H1 (cell line): ENCODE measurements around the gene MPPED2. TPM values are rescaled to one million over a fixed set of nuclear protein-coding genes. Genes with fewer than 3 reads are reported as not detected.

Experiments used
- CTCF ChIA-PET: fragments of 300-600 bp; sonication (Branson Sonifier 250); formaldehyde crosslinking; loops from one replicate; lab custom pipeline; 2021; ENCODE audit not compliant: partially characterized antibody; lab: Charles Lee
- POLR2A ChIA-PET: fragments of 300-600 bp; sonication (Branson Sonifier 250); formaldehyde crosslinking; loops from one replicate; lab custom pipeline; 2021; ENCODE audit warnings: inconsistent platforms; ENCODE audit not compliant: partially characterized antibody; lab: Charles Lee
- DNase-seq, 2 experiments: peaks; one replicate each; pipeline versions ENCODE4 v3.0.0 to v3.0.0-alpha.2; 2010 to 2022; ENCODE audit warnings: low spot score in 2 of 2, low read depth in 1 of 2, mixed read lengths in 1 of 2
- FAIRE-seq: peaks from 2 replicates; lab custom pipeline; 2011; peaks lifted over from hg19 to GRCh38; lab: Jason Lieb, UNC
- H2AFZ ChIP-seq: 2 replicates; pipeline ENCODE4 v1.8.1; 2012; ENCODE audit warnings: low read length, inconsistent platforms
- H2AK5ac ChIP-seq: 2 replicates; pipeline ENCODE4 v1.6.1; 2013; ENCODE audit warnings: low read depth, low read length
- H2BK120ac ChIP-seq: replicated peaks from 2 replicates; pipeline ENCODE3; 2013; ENCODE audit warnings: low read depth, low read length, inconsistent platforms
- H2BK12ac ChIP-seq: 2 replicates; pipeline ENCODE4 v1.6.1; 2013; ENCODE audit warnings: low read depth, low read length
- H2BK15ac ChIP-seq: 2 replicates; pipeline ENCODE4 v1.6.1; 2013; ENCODE audit warnings: low read length
- H2BK20ac ChIP-seq: 2 replicates; pipeline ENCODE4 v1.6.1; 2013; ENCODE audit warnings: low read length
- H2BK5ac ChIP-seq: 2 replicates; pipeline ENCODE4 v1.6.1; 2013; ENCODE audit warnings: low read depth, low read length
- H3K14ac ChIP-seq: 2 replicates; pipeline ENCODE4 v1.6.1; 2013; ENCODE audit warnings: inconsistent platforms; ENCODE audit not compliant: insufficient read length
- H3K18ac ChIP-seq: 2 replicates; pipeline ENCODE4 v1.6.1; 2013; ENCODE audit warnings: low read length; ENCODE audit errors: extremely low read depth
- H3K23ac ChIP-seq: 2 replicates; pipeline ENCODE4 v1.6.1; 2013; ENCODE audit warnings: inconsistent platforms; ENCODE audit not compliant: insufficient read length
- H3K23me2 ChIP-seq: 2 replicates; pipeline ENCODE4 v1.6.1; 2013; ENCODE audit warnings: low read depth, low read length
- H3K27ac ChIP-seq: 2 replicates; pipeline ENCODE4 v1.6.1; 2011; ENCODE audit warnings: low read depth, low read length, inconsistent platforms
- H3K27me3 ChIP-seq, 4 experiments: replicated peaks in 1 of 4; 1 replicate in 1 of 4; 2 replicates in 3 of 4; pipeline versions ENCODE4 v1.6.1 to v1.8.1; 2011 to 2013; ENCODE audit warnings: low read length in 3 of 4, mild to moderate bottlenecking in 3 of 4, inconsistent platforms in 2 of 4, mixed read lengths in 2 of 4, moderate library complexity in 1 of 4; ENCODE audit not compliant: control insufficient read depth in 3 of 4, insufficient read depth in 3 of 4; ENCODE audit errors: extremely low read depth in 1 of 4
- H3K36me3 ChIP-seq, 4 experiments: 2 replicates each; pipeline versions ENCODE4 v1.6.1 to v1.8.1; 2011 to 2013; ENCODE audit warnings: mild to moderate bottlenecking in 4 of 4, low read length in 3 of 4, moderate library complexity in 2 of 4, control low read depth in 1 of 4, inconsistent platforms in 1 of 4; ENCODE audit not compliant: insufficient read depth in 4 of 4, control insufficient read depth in 2 of 4
- H3K4ac ChIP-seq: replicated peaks from 2 replicates; pipeline ENCODE3; 2013; ENCODE audit warnings: low read length, low read depth, mixed read lengths, inconsistent platforms; ENCODE audit not compliant: insufficient read length
- H3K4me1 ChIP-seq, 4 experiments: replicated peaks in 1 of 4; 1 replicate in 1 of 4; 2 replicates in 3 of 4; pipeline versions ENCODE4 v1.6.1 to v1.8.1; 2011 to 2013; ENCODE audit warnings: low read length in 3 of 4, inconsistent platforms in 2 of 4, mixed read lengths in 1 of 4; ENCODE audit not compliant: insufficient read depth in 4 of 4, control insufficient read depth in 3 of 4
- H3K4me2 ChIP-seq, 2 experiments: 2 replicates each; pipeline versions ENCODE4 v1.6.1 to v1.8.1; 2011 to 2013; ENCODE audit warnings: low read depth in 2 of 2, low read length in 2 of 2, control low read depth in 1 of 2, inconsistent platforms in 1 of 2, mild to moderate bottlenecking in 1 of 2; ENCODE audit not compliant: insufficient read depth in 1 of 2
- H3K4me3 ChIP-seq, 4 experiments: fragments of 200-600, 300-600 bp in 1 of 4; sonication (generic), shearing (Covaris generic), sonication (Bioruptor Twin) in 1 of 4; 2 replicates each; pipeline versions ENCODE4 v1.5.1 to v1.8.1; 2011 to 2016; ENCODE audit warnings: low read length in 4 of 4, low read depth in 3 of 4, control low read depth in 2 of 4, inconsistent platforms in 2 of 4, mild to moderate bottlenecking in 2 of 4, mixed read lengths in 1 of 4, moderate library complexity in 1 of 4; ENCODE audit not compliant: insufficient read depth in 2 of 4; ENCODE audit errors: extremely low read depth in 1 of 4
- H3K56ac ChIP-seq: replicated peaks from 2 replicates; pipeline ENCODE3; 2013; ENCODE audit warnings: low read depth, mild to moderate bottlenecking, mixed read lengths, low read length, inconsistent platforms; ENCODE audit not compliant: insufficient read length
- H3K79me1 ChIP-seq: 2 replicates; pipeline ENCODE4 v1.6.1; 2013; ENCODE audit warnings: low read depth, low read length, control low read depth
- H3K79me2 ChIP-seq, 2 experiments: 2 replicates each; pipeline versions ENCODE4 v1.6.1 to v1.8.1; 2012 to 2013; ENCODE audit warnings: low read length in 2 of 2, mild to moderate bottlenecking in 2 of 2, inconsistent platforms in 1 of 2; ENCODE audit not compliant: insufficient read depth in 2 of 2, control insufficient read depth in 1 of 2
- H3K9ac ChIP-seq, 4 experiments: replicated peaks in 1 of 4; 1 replicate in 1 of 4; 2 replicates in 3 of 4; pipeline versions ENCODE4 v1.6.1 to v1.8.1; 2011 to 2013; ENCODE audit warnings: low read depth in 3 of 4, low read length in 3 of 4, control low read depth in 2 of 4, mild to moderate bottlenecking in 2 of 4, moderate library complexity in 2 of 4, inconsistent platforms in 1 of 4; ENCODE audit errors: extremely low read depth in 1 of 4
- H3K9me3 ChIP-seq, 2 experiments: 2 replicates each; pipeline versions ENCODE4 v1.6.1 to v1.8.1; 2012 to 2013; ENCODE audit warnings: mild to moderate bottlenecking in 2 of 2, moderate library complexity in 2 of 2, control low read depth in 1 of 2, inconsistent platforms in 1 of 2, low read depth in 1 of 2, low read length in 1 of 2, mixed read lengths in 1 of 2; ENCODE audit not compliant: insufficient read depth in 2 of 2
- H4K20me1 ChIP-seq, 2 experiments: replicated peaks in 1 of 2; 2 replicates each; pipeline versions ENCODE3 to v1.8.1; 2011 to 2013; ENCODE audit warnings: inconsistent platforms in 2 of 2, low read length in 2 of 2, mild to moderate bottlenecking in 1 of 2; ENCODE audit not compliant: insufficient read depth in 2 of 2, control insufficient read depth in 1 of 2
- H4K5ac ChIP-seq: 2 replicates; pipeline ENCODE4 v1.6.1; 2013; ENCODE audit warnings: low read length, low read depth, mixed read lengths, inconsistent platforms; ENCODE audit not compliant: insufficient read length
- H4K8ac ChIP-seq: 2 replicates; pipeline ENCODE4 v1.8.0; 2013; ENCODE audit warnings: mild to moderate bottlenecking, moderate library complexity, low read length, inconsistent platforms; ENCODE audit not compliant: insufficient read depth; ENCODE audit errors: extremely low read depth
- H4K91ac ChIP-seq: replicated peaks from 2 replicates; pipeline ENCODE3; 2013; ENCODE audit warnings: low read length, mixed read lengths, inconsistent platforms; ENCODE audit not compliant: insufficient read length
- CHD2 ChIP-seq: IDR thresholded peaks from 2 replicates; pipeline ENCODE4 v1.6.1; 2012; ENCODE audit warnings: low read length, improper control_type of control experiment
- GTF2F1 ChIP-seq: IDR thresholded peaks from 2 replicates; pipeline ENCODE4 v1.6.1; 2012; ENCODE audit warnings: low read depth, low read length, improper control_type of control experiment, borderline replicate concordance
- NANOG ChIP-seq: IDR thresholded peaks from 2 replicates; pipeline ENCODE4 v1.6.1; 2011; ENCODE audit warnings: low read length, low read depth, mild to moderate bottlenecking, inconsistent platforms; ENCODE audit not compliant: insufficient read depth, poor library complexity, severe bottlenecking
- RXRA ChIP-seq: IDR thresholded peaks from 2 replicates; pipeline ENCODE4 v1.6.1; 2011; ENCODE audit warnings: low read depth, mild to moderate bottlenecking, low read length, moderate library complexity; ENCODE audit not compliant: insufficient read depth
- SAP30 ChIP-seq: fragments of 300-600 bp; sonication (generic); IDR thresholded peaks from 2 replicates; pipeline ENCODE4 v1.7.1; 2012; ENCODE audit warnings: low read length, moderate library complexity, mild to moderate bottlenecking, inconsistent platforms; ENCODE audit not compliant: insufficient read depth, insufficient replicate concordance
- TAF7 ChIP-seq: optimal IDR thresholded peaks from 2 replicates; pipeline ENCODE3; 2011; ENCODE audit warnings: low read depth, mild to moderate bottlenecking, inconsistent platforms, low read length, moderate library complexity, borderline replicate concordance
- WGBS, 2 experiments: shearing (Covaris generic) in 1 of 2; methylation state at CpG; one replicate each; pipeline versions ENCODE4 v1.1.6 to v1.1.7; 2013 to 2015; ENCODE audit warnings: low lambda C conversion rate in 2 of 2, mixed read lengths in 2 of 2, inconsistent platforms in 1 of 2, low coverage in 1 of 2, missing lambda C conversion rate in 1 of 2; ENCODE audit not compliant: insufficient replicate concordance in 2 of 2, insufficient coverage in 1 of 2, insufficient read length in 1 of 2; ENCODE audit errors: extremely low coverage in 1 of 2, missing lambda C conversion rate in 1 of 2; 5-methylcytosine and 5-hydroxymethylcytosine counted together
- polyA plus RNA-seq, 7 experiments: library from polyadenylated mRNA; depleted of rRNA in 3 of 7; stranded (reverse) in 5 of 7; unstranded in 2 of 7; fragments of >200 nt in 5 of 7; fragments of 200-250 nt in 2 of 7; gene quantifications; 1 replicate in 5 of 7; 2 replicates in 1 of 7; 4 replicates in 1 of 7; pipeline versions ENCODE4 v1.2.1 to v1.2.3, GENCODE V29; 2011 to 2013; ENCODE audit warnings: missing spikeins in 2 of 7, mixed read lengths in 2 of 7
- total RNA-seq: library from RNA; stranded (reverse); fragmentation: NEBNext Ultra II Directional; extraction: Animal tissue kit (Norgen Biotek cat#: 25700); gene quantifications from 2 replicates; pipeline ENCODE4 v1.2.1, GENCODE V29; 2021

Gene MPPED2
- total and polyA plus RNA-seq, 2 of the 8 experiments (the other 6 are each of a cell fraction or from before 2014, with no cell fraction given) = 1.3 to 3.5 TPM

GRCh38 chr11:30457087-30457486 lies 129.1 kb downstream of the MPPED2 start:
- Histone ChIP-seq H3K9me3 (no peaks in the 10 kb centered on the region), H2BK15ac (no peak overlapping the region), H4K91ac (no peak overlapping the region), H3K4me2 (no peak overlapping the region), H3K14ac (no peak overlapping the region), H4K8ac (no peak overlapping the region), H3K9ac (no peak overlapping the region), H3K4me1 (peaks cover 6 to 26% (median 21%) of the 10 kb centered on the region in 4 experiments), H3K4me3 (no peak overlapping the region), H3K4ac (no peak overlapping the region), H2AK5ac (no peak overlapping the region), H2BK20ac (no peak overlapping the region), H2BK5ac (no peak overlapping the region), H3K79me1 (no peaks in the 10 kb centered on the region; the same call in 1 of the 2 replicates), H3K27ac (no peak overlapping the region), H3K36me3 (no peaks in the 10 kb centered on the region), H4K20me1 (no peaks in the 10 kb centered on the region), H3K79me2 (no peaks in the 10 kb centered on the region), H2BK120ac (no peak overlapping the region), H3K23ac (no peak overlapping the region), H3K27me3 (peaks cover 1 to 9% (median 4%) of the 10 kb centered on the region in 4 experiments; a peak in 5 of 7 replicates), H2BK12ac (no peak overlapping the region), H2AFZ (no peak overlapping the region), H4K5ac (no peak overlapping the region), H3K18ac (no peak overlapping the region), H3K56ac (no peak overlapping the region), H3K23me2 (no peaks in the 10 kb centered on the region)
- no peak for FAIRE-seq
- WGBS, 2 experiments = 93% methylated on average over 3 of the region's 3 CpGs; no CpG with 5 or more reads in 1 of the 2 experiments
- CTCF ChIA-PET = no interaction called here
- DNase-seq = no peak
- POLR2A ChIA-PET = interaction anchor here (0.6 kb wide), 1 partner anchor 30 kb away, joined by 4 read pairs; no protein-coding TSS in a partner anchor
- TF ChIP-seq CHD2 = no peak
- TF ChIP-seq GTF2F1 = no peak
- TF ChIP-seq TAF7 = no peak
- no peak for TF ChIP-seq RXRA
- TF ChIP-seq SAP30 = no peak
- TF ChIP-seq NANOG = no peak
